SU-DHL-6 (cell line): ENCODE measurements around the gene GPATCH2.

Experiments
- H2AFZ ChIP-seq: fragments of 200-600 bp; sonication (generic); 2 replicates; pipeline ENCODE4 v1.6.1; 2014; ENCODE audit warnings: low read depth, mild to moderate bottlenecking, moderate library complexity, mixed read lengths, antibody characterized with exemption, low read length; ENCODE audit not compliant: severe bottlenecking
- H3F3A ChIP-seq: fragments of 200-600 bp; shearing (Covaris generic); 2 replicates; pipeline ENCODE4 v1.6.0; 2016; ENCODE audit warnings: antibody characterized with exemption, mild to moderate bottlenecking; ENCODE audit not compliant: insufficient read depth
- H3K27ac ChIP-seq: fragments of 200-600 bp; sonication (generic); 2 replicates; pipeline ENCODE4 v1.5.1; 2016; ENCODE audit warnings: low read depth, mild to moderate bottlenecking, low read length, moderate library complexity, mixed read lengths
- H3K27me3 ChIP-seq: fragments of 200-600 bp; sonication (generic), shearing (Covaris generic); 2 replicates; pipeline ENCODE4 v1.6.0; 2014; ENCODE audit warnings: mild to moderate bottlenecking, low read length
- H3K36me3 ChIP-seq: fragments of 200-600 bp; sonication (generic); 2 replicates; pipeline ENCODE4 v1.6.1; 2014; ENCODE audit warnings: mild to moderate bottlenecking, low read length, mixed read lengths
- H3K4me2 ChIP-seq: fragments of 300-600, 200-600 bp; shearing (Covaris generic), sonication (generic); 2 replicates; pipeline ENCODE4 v1.6.0; 2014; ENCODE audit warnings: low read length, low read depth, mild to moderate bottlenecking; ENCODE audit not compliant: poor library complexity, severe bottlenecking
- H3K4me3 ChIP-seq: fragments of 200-600 bp; sonication (generic); 2 replicates; pipeline ENCODE4 v1.5.1; 2014; ENCODE audit warnings: antibody characterized with exemption, low read length, mild to moderate bottlenecking, mixed read lengths; ENCODE audit not compliant: insufficient read depth, poor library complexity, severe bottlenecking
- H3K79me2 ChIP-seq: fragments of 200-600 bp; sonication (generic); 2 replicates; pipeline ENCODE4 v1.6.1; 2014; ENCODE audit warnings: mild to moderate bottlenecking, low read length, moderate library complexity; ENCODE audit not compliant: insufficient read depth
- H3K9ac ChIP-seq: fragments of 200-600 bp; sonication (generic); 2 replicates; pipeline ENCODE4 v1.7.0; 2014; ENCODE audit warnings: mild to moderate bottlenecking, low read length
- H3K9me2 ChIP-seq: fragments of 200-600 bp; sonication (generic); replicated peaks from 2 replicates; pipeline ENCODE4 v1.6.1; 2014; ENCODE audit warnings: low read length; ENCODE audit not compliant: insufficient read depth
- H3K9me3 ChIP-seq: fragments of 200-600 bp; sonication (generic); 2 replicates; pipeline ENCODE4 v1.6.1; 2014; ENCODE audit warnings: low read length, mixed read lengths; ENCODE audit not compliant: insufficient read depth
- H4K20me1 ChIP-seq: fragments of 200-600 bp; sonication (generic); 2 replicates; pipeline ENCODE4 v1.6.1; 2014; ENCODE audit warnings: low read depth, mild to moderate bottlenecking, antibody characterized with exemption, low read length, moderate library complexity, mixed read lengths
- CTCF ChIP-seq: fragments of 200-600 bp; sonication (generic); IDR thresholded peaks from one replicate; pipeline ENCODE4 v1.5.1; 2017; ENCODE audit warnings: antibody characterized with exemption, mild to moderate bottlenecking, low read length, moderate library complexity; ENCODE audit not compliant: insufficient read depth, poor library complexity, severe bottlenecking
- EZH2phosphoT487 ChIP-seq: fragments of 200-600 bp; sonication (generic), shearing (Covaris generic); conservative IDR thresholded peaks from 2 replicates; pipeline ENCODE4 v1.6.1; 2018; ENCODE audit warnings: mild to moderate bottlenecking, antibody characterized with exemption, low read length, moderate library complexity, mixed read lengths

Gene GPATCH2

GRCh38 chr1:217552339-217552951 is 78.4 kb downstream of the GPATCH2 start:
- Histone ChIP-seq H3K9ac (no peak overlapping the region), H3K9me2 (no peaks in the 10 kb centered on the region), H3K79me2 (no peaks in the 10 kb centered on the region), H2AFZ (no peak overlapping the region), H3K27ac (no peak overlapping the region), H3F3A (no peaks in the 10 kb centered on the region), H3K9me3 (no peaks in the 10 kb centered on the region), H3K4me2 (no peak overlapping the region), H4K20me1 (no peaks in the 10 kb centered on the region), H3K36me3 (no peaks in the 10 kb centered on the region), H3K4me3 (no peak overlapping the region), H3K27me3 (no peaks in the 10 kb centered on the region)
- TF ChIP-seq CTCF (no peak), EZH2phosphoT487 (no peak)

DNA sequence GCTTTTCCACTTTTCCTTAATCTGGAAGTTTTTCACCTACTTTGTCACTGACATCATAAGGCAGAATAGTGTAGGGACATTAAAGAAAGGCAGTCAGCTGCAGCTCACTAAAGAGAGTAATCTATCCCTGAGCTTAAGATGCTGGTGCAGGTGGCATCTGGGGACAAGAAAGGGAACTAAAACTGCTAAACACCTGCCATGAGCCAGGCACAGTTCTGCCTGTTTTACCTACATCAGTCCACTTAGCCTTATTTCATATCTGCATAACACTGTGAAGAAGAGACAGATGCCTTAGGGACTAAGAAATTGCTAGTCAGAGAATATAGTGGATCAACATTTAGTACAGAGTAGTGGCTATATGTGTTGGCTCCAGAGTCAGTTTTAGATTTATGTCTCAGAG is 88.1 kb downstream of the GPATCH2 start:
- Histone ChIP-seq H3K9me3 (no peaks in the 10 kb centered on the region), H2AFZ (no peak overlapping the region), H3K79me2 (no peaks in the 10 kb centered on the region), H3K27ac (no peak overlapping the region), H3K9me2 (no peaks in the 10 kb centered on the region), H3K9ac (no peak overlapping the region), H3K4me2 (no peak overlapping the region), H3K27me3 (no peaks in the 10 kb centered on the region), H3F3A (no peaks in the 10 kb centered on the region), H4K20me1 (no peaks in the 10 kb centered on the region), H3K36me3 (no peaks in the 10 kb centered on the region), H3K4me3 (no peak overlapping the region)
- TF ChIP-seq CTCF (no peak), EZH2phosphoT487 (no peak)

- H3K4me3 ChIP-seq = no peak overlapping the region
- H3K36me3 ChIP-seq = no peaks in the 10 kb centered on the region
- no peaks in the 10 kb centered on the region for H3K27me3 ChIP-seq
- H3K9me3 ChIP-seq = no peaks in the 10 kb centered on the region
- no peak overlapping the region for H3K9ac ChIP-seq
- no peaks in the 10 kb centered on the region for H3K79me2 ChIP-seq
- no peak overlapping the region for H2AFZ ChIP-seq
- no peak overlapping the region for H3K4me2 ChIP-seq
- no peak overlapping the region for H3K27ac ChIP-seq
- H3F3A ChIP-seq = no peaks in the 10 kb centered on the region
- no peaks in the 10 kb centered on the region for H3K9me2 ChIP-seq
- H4K20me1 ChIP-seq = no peaks in the 10 kb centered on the region
- no peak for TF ChIP-seq EZH2phosphoT487
- no peak for TF ChIP-seq CTCF
Observed at GRCh38 chr1:217542136-217542777, 88.6 kb downstream of the GPATCH2 start.
